ENCODE data around the gene ATF6. TPM values are rescaled to one million over a fixed set of nuclear protein-coding genes. Genes with fewer than 3 reads are reported as not detected.

The ATF6 gene
- total and polyA plus RNA-seq, 5 experiments from 2014 or later = 15.8 to 24.3 (median 17.6) TPM

DNA sequence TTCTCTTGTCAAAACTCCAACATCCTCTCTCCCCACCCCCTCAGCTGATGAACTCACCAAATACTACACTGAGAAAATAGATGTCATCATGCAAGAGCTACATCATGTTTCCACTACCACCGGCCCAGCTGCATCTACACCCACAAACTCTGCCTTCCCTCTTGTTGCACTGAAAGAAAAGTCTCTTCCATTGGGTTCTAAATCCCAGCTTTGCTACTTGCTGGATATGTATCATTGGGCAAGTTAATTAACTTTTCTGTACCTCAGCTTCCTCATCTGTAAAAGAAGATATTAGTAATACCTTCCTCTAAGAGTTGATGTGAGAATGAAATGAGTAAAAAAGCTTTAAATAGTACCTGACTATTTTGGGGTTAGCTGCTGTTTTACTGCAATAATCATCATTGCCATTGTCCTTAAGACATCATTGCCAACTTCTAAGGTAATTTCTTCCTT lies 149.0 kb downstream of the ATF6 start:
- no peaks in the 10 kb centered on the region for H3K27me3 Mint-ChIP-seq
- DNase-seq (no peak), ATAC-seq (no peak)
- H3K36me3 Mint-ChIP-seq = peaks cover 0 to 12% (median 10%) of the 10 kb centered on the region in 3 donors
- no peaks in the 10 kb centered on the region for H3K9me3 Mint-ChIP-seq
- POLR2A ChIA-PET = no interaction called here
- H3K27ac Mint-ChIP-seq = no peak overlapping the region
- no peak overlapping the region for H3K4me3 Mint-ChIP-seq
- H3K4me1 Mint-ChIP-seq = peaks cover 3 to 30% (median 21%) of the 10 kb centered on the region in 4 donors

DNA sequence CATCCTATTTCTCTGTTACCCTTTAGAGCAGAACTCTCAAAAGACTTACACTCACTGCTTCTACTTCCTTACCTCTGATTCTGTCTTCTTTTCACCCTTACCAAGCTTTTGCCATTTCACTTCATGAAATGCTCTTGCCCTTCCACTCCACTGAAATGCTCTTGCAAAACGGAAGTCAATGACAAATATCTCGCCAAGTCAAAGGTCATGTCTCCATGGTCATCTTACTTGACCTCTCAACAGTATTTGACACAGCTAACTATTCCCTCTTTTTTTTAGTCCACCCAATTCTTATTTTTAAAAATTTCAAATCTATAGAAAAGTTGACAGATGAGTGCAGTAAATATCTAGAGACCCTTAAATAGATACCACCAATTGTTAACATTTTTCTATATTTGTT lies 149.9 kb downstream of the ATF6 start:
- no peak overlapping the region for H3K4me3 Mint-ChIP-seq
- DNase-seq (no peak), ATAC-seq (no peak)
- H3K27me3 Mint-ChIP-seq = no peaks in the 10 kb centered on the region
- peaks cover 3 to 13% (median 12%) of the 10 kb centered on the region in 3 donors for H3K36me3 Mint-ChIP-seq
- POLR2A ChIA-PET = no interaction called here
- no peaks in the 10 kb centered on the region for H3K9me3 Mint-ChIP-seq
- H3K4me1 Mint-ChIP-seq = peaks cover 4 to 27% (median 22%) of the 10 kb centered on the region in 4 donors
- no peak overlapping the region for H3K27ac Mint-ChIP-seq

DNA sequence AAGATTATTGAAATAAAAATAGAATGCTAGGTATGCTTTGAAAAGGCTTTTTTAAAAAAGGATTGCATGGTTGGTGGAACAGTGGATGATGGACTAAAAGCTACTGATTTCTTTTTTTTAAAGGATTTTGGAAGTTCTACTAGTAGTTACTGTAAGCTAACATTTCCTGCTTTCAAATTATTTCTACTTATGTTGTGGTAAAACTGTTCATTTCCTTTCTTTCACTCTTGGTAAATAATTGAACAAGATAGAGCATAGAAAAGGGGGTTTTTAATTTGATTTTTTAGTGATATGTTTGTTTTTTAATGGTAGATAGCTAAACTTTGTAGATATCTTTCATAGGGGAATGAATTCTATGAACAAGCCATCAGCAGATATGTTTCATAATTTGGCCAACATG lies 153.1 kb downstream of the ATF6 start:
- Mint-ChIP-seq H3K9me3 (peaks cover 0 to 4% (median 0%) of the 10 kb centered on the region in 9 donors), H3K27me3 (no peaks in the 10 kb centered on the region), H3K4me3 (peak overlapping the region; percentile 49 to 82 (median 72)), H3K36me3 (peaks cover 11 to 28% (median 17%) of the 10 kb centered on the region in 3 donors), H3K27ac (peak overlapping the region; percentile 85 to 98 (median 90)), H3K4me1 (peaks cover 17 to 46% (median 33%) of the 10 kb centered on the region in 4 donors)
- POLR2A ChIA-PET = interaction anchor here (0.9 to 1.5 kb wide), 5 partner anchors 10 to 34 kb away, joined by 3 to 6 read pairs (median 3); no protein-coding TSS in a partner anchor
- DNase-seq = peak in 3 of 10 donors; percentile 17 to 32 (median 22)
- ATAC-seq = peak; percentile 53 to 65

DNA sequence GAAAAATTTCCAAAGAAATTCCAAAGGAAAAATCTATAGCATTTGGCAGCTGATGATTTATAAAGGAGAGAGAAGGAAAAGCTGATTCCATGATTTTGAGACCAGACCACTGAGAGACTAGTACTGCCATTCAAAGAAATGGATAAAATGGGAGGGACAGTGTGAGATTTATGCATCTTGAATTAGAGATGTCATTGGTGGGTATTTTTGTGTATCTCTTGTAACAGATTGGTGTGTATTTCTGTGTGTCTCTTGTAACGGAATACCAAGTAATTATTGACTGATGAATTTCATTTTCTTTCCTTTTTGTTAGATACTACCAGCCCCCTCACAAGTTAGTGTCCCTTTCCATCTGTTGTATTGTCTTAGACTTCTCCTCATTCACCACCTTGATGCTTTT lies 155.4 kb downstream of the ATF6 start:
- Mint-ChIP-seq H3K9me3 (peaks cover 0 to 4% (median 0%) of the 10 kb centered on the region in 9 donors), H3K4me3 (no peak overlapping the region), H3K27ac (peak overlapping the region in 3 of 10 donors; percentile 33 to 68 (median 36)), H3K27me3 (no peaks in the 10 kb centered on the region), H3K4me1 (peaks cover 22 to 54% (median 36%) of the 10 kb centered on the region in 4 donors), H3K36me3 (peaks cover 15 to 34% (median 26%) of the 10 kb centered on the region in 3 donors)
- DNase-seq (no peak), ATAC-seq (no peak)
- POLR2A ChIA-PET = interaction anchor here (1.3 to 1.4 kb wide), 2 partner anchors 9 to 12 kb away, joined by 3 to 5 read pairs; no protein-coding TSS in a partner anchor

DNA sequence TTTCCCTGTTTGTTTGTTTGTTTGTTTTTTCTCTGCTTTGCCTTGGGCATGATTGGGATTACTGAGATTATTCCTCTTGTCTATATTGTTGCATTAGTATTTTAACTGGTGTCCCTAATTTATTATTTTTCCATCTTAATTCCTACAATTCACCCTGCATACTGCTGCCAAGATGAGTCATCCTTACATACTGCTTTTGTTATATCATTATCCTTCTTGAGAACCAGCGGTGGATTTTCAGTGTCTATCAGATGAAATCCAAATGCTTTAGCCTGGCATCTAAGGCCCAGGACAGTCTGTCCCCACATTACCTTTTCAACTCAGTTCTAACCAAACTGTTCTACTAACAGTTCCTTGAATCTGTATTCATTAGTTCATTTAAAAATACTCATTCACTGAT lies 155.9 kb downstream of the ATF6 start:
- H3K4me3 Mint-ChIP-seq = no peak overlapping the region
- H3K36me3 Mint-ChIP-seq = peaks cover 15 to 36% (median 26%) of the 10 kb centered on the region in 3 donors
- POLR2A ChIA-PET = interaction anchor here (1.4 to 1.7 kb wide), 2 partner anchors 12 to 32 kb away, joined by 3 read pairs; no protein-coding TSS in a partner anchor
- H3K27ac Mint-ChIP-seq = peak overlapping the region in 3 of 10 donors; percentile 33 to 68 (median 36)
- peaks cover 0 to 4% (median 0%) of the 10 kb centered on the region in 9 donors for H3K9me3 Mint-ChIP-seq
- no peak for DNase-seq
- H3K4me1 Mint-ChIP-seq = peaks cover 22 to 58% (median 37%) of the 10 kb centered on the region in 4 donors
- no peaks in the 10 kb centered on the region for H3K27me3 Mint-ChIP-seq
- no peak for ATAC-seq

DNA sequence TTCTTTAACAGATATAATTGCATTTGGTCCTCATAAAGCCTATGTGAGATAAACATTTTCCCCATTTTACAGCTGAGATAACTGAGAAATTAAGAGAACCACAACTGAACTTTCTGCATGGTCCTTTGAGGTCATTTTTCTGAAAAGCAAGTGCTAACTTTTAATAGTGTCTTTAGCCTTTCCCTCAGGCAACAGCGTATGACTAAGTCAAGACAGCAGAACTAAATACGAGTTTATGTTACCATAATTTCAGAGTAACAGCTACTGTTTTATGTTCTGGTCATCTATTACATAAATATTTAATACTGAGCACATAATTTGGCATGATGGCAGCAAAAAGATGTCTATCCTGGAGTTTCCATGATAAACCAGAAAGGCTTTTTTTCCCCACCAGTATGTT lies 161.9 kb downstream of the ATF6 start:
- POLR2A ChIA-PET = no interaction called here
- ATAC-seq (no peak), DNase-seq (no peak)
- Mint-ChIP-seq H3K36me3 (peaks cover 8 to 24% (median 12%) of the 10 kb centered on the region in 3 donors), H3K27ac (no peak overlapping the region), H3K4me1 (peaks cover 16 to 51% (median 32%) of the 10 kb centered on the region in 4 donors), H3K4me3 (no peak overlapping the region), H3K9me3 (peaks cover 0 to 4% (median 0%) of the 10 kb centered on the region in 9 donors), H3K27me3 (no peaks in the 10 kb centered on the region)

DNA sequence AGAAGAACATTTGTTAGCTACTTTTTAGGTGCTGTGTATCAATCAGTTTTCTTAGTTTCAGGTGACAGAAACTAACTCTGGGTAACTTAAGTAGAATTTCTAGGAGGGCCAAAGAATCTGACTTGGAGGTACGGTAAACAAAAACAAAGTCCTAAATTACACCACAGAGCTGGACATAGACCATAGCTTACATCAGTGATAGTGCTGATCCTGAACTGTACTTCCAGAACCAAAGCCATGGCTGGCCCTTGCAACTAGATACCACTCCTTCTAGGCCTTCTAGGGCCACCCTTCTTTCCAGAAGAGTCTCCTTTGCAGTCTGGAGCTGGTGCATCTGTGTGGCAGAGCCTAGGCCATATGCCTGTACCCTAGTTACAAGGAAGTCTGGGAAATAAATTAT lies 163.0 kb downstream of the ATF6 start:
- H3K27me3 Mint-ChIP-seq = no peaks in the 10 kb centered on the region
- ATAC-seq (no peak), DNase-seq (no peak)
- POLR2A ChIA-PET = interaction anchor here (0.6 kb wide), 1 partner anchor 1474 kb away, joined by 3 read pairs; no protein-coding TSS in a partner anchor
- peaks cover 0 to 4% (median 0%) of the 10 kb centered on the region in 9 donors for H3K9me3 Mint-ChIP-seq
- peak overlapping the region in 4 of 10 donors; percentile 6 to 58 (median 48) for H3K27ac Mint-ChIP-seq
- H3K4me3 Mint-ChIP-seq = no peak overlapping the region
- peaks cover 20 to 54% (median 40%) of the 10 kb centered on the region in 4 donors for H3K4me1 Mint-ChIP-seq
- peaks cover 4 to 19% (median 12%) of the 10 kb centered on the region in 3 donors for H3K36me3 Mint-ChIP-seq

DNA sequence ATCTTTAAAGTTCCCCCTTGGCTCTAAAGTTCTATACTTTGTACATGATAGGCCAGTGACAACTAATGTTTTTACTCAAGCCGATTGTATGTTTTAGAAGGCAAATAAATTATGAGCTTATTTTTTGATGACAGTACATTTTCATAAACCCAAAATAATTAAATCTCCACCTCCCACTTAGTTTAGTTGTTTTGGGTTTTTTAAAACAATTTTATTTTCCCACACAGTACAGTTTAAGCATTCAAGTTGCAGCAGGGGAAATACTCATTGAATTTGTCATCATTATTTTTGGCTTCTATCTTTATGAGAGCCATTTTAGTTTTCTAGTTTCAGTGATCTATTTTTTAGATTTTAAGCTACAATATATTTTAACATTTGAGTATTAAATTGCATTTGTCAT lies 163.9 kb downstream of the ATF6 start:
- Mint-ChIP-seq H3K36me3 (peaks cover 4 to 17% (median 12%) of the 10 kb centered on the region in 3 donors), H3K9me3 (peaks cover 0 to 4% (median 0%) of the 10 kb centered on the region in 9 donors), H3K4me3 (no peak overlapping the region), H3K4me1 (peaks cover 26 to 63% (median 48%) of the 10 kb centered on the region in 4 donors), H3K27ac (peak overlapping the region in 4 of 10 donors; percentile 4 to 70 (median 48)), H3K27me3 (no peaks in the 10 kb centered on the region)
- DNase-seq (no peak), ATAC-seq (no peak)
- POLR2A ChIA-PET = no interaction called here

DNA sequence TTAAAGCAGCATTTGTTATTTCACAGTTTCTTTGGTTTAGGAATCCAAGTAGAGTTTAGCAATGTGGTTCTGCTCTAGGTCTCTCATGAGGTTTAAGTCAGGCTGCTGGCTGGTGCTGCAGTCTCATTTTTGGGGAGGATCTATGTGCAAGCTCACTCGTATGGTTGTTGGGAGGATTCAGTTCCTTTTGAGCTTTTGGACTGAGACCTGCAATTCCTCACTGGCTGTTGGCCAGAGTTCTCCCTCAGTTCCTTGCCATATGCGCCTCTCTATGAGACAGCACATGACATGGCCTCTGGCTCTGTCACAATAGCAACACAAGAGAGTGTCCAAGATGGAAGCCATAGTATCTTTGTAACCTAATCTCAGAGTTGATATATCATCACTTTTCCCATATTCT lies 166.5 kb downstream of the ATF6 start:
- DNase-seq = no peak
- POLR2A ChIA-PET = interaction anchor here (1.3 kb wide), 1 partner anchor 9 kb away, joined by 4 read pairs; no protein-coding TSS in a partner anchor
- peaks cover 3 to 14% (median 4%) of the 10 kb centered on the region in 3 donors for H3K36me3 Mint-ChIP-seq
- no peak for ATAC-seq
- H3K4me3 Mint-ChIP-seq = peak overlapping the region in 4 of 10 donors; percentile 30 to 59 (median 47)
- H3K9me3 Mint-ChIP-seq = peaks cover 0 to 4% (median 0%) of the 10 kb centered on the region in 9 donors
- H3K4me1 Mint-ChIP-seq = peaks cover 27 to 70% (median 51%) of the 10 kb centered on the region in 4 donors
- peak overlapping the region; percentile 11 to 97 (median 84) for H3K27ac Mint-ChIP-seq
- H3K27me3 Mint-ChIP-seq = no peaks in the 10 kb centered on the region

DNA sequence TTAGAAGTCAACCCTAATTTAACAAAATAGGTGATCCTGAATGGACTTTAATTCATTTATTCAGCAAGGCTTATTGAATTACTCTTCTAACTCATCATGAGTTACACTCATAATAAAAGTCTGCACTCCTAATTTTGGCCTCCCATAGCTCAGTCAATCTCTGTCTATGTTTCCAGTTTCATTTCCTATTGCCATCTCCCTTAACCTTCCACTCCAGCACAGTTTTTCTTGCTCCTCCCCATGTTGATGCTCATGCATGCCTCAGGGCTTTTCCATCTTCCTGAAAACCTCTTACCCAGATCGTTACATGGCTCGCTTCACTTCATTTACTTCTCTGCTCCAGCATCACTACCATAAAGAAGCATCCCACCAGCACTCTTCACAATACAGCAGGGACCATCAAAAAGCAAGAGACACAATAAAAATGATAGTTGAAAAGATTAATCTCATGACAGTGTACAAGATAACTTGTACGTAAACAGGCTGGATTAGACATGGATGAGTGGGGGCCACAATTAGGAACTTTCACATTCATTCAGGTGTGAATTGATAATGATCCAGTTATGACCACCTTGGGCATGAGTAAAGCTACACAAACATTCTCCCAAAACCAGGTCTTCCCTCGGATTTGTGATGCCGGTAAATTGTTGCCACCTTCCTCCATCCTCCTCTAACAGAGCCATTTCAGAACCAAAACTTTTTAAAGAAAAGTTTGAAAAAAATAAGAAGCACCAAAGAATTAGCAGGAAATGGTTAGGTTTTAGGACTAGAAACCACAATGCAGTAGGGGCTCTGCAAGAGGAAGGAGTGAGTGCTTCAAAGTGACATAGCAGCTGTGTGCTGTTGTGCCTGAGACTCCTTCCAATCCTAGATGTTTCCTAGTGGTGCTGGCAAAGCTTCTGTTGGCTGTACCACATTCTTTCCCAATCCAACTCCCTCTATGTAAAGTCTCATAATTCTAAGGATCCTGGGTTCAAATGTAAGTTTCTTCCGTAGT lies 167.8 kb downstream of the ATF6 start:
- Mint-ChIP-seq H3K9me3 (peaks cover 0 to 4% (median 0%) of the 10 kb centered on the region in 9 donors), H3K27ac (peak overlapping the region; percentile 11 to 97 (median 86)), H3K27me3 (no peaks in the 10 kb centered on the region), H3K4me3 (peak overlapping the region; percentile 37 to 82 (median 62)), H3K4me1 (peaks cover 25 to 64% (median 48%) of the 10 kb centered on the region in 4 donors), H3K36me3 (peaks cover 3 to 14% (median 4%) of the 10 kb centered on the region in 3 donors)
- ATAC-seq (peak; percentile 94 to 96), DNase-seq (peak in 7 of 10 donors; percentile 2 to 73 (median 19))
- POLR2A ChIA-PET = interaction anchor here (0.8 to 2.0 kb wide), 6 partner anchors 10 to 25 kb away, joined by 3 to 7 read pairs (median 4); no protein-coding TSS in a partner anchor

DNA sequence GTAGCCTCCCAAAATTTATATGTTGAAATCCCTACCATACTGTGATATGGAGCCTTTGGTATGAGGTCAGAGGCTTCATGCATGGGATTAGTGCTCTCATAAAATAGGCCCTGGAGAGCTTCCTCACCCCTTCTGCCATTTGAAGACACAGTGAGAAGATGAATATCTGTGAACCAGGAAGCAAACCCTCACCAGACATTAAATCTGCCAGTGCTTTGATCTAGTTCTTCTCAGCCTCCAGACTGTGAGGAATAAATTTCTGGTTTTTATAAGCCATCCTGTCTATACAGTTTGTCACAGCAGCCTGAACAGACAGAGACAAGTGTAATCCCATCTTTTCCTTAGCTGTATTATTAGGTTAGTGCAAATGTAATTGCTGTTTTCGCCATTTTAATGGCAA lies 169.1 kb downstream of the ATF6 start:
- peaks cover 0 to 4% (median 3%) of the 10 kb centered on the region in 3 donors for H3K36me3 Mint-ChIP-seq
- H3K4me1 Mint-ChIP-seq = peaks cover 22 to 51% (median 40%) of the 10 kb centered on the region in 4 donors
- ATAC-seq (peak; percentile 49 to 50), DNase-seq (peak in 2 of 10 donors; percentile 16 to 23)
- peak overlapping the region in 9 of 10 donors; percentile 73 to 97 (median 87) for H3K27ac Mint-ChIP-seq
- H3K9me3 Mint-ChIP-seq = no peaks in the 10 kb centered on the region
- POLR2A ChIA-PET = interaction anchor here (1.4 to 2.0 kb wide), 2 partner anchors 11 to 16 kb away, joined by 6 to 7 read pairs; no protein-coding TSS in a partner anchor
- H3K4me3 Mint-ChIP-seq = peak overlapping the region in 9 of 10 donors; percentile 9 to 82 (median 59)
- H3K27me3 Mint-ChIP-seq = no peaks in the 10 kb centered on the region

DNA sequence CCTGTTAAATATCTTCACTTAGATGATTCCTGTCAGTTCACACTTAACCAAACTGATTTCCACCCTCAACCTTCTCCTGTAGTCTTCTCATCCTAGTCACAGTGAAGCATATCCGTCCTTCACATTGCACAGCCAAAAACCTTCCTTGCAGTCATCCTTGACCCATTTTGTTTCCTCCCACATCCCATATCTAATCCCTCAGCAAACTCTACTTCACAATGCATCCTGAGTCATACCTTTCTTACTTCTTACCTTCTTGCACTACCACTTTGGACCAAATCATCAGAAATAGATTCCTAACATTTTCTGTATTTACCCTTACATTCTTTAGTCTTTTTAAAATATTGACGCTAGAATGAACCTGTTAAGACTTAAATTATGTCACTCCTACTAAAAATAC lies 170.7 kb downstream of the ATF6 start:
- ATAC-seq = no peak
- H3K4me1 Mint-ChIP-seq = peaks cover 22 to 49% (median 42%) of the 10 kb centered on the region in 4 donors
- peak overlapping the region in 4 of 10 donors; percentile 11 to 20 (median 18) for H3K4me3 Mint-ChIP-seq
- POLR2A ChIA-PET = no interaction called here
- no peaks in the 10 kb centered on the region for H3K27me3 Mint-ChIP-seq
- no peak for DNase-seq
- H3K27ac Mint-ChIP-seq = peak overlapping the region; percentile 26 to 84 (median 48)
- H3K36me3 Mint-ChIP-seq = peaks cover 5 to 13% (median 7%) of the 10 kb centered on the region in 3 donors
- no peaks in the 10 kb centered on the region for H3K9me3 Mint-ChIP-seq

Measured in naive thymus-derived CD8-positive, alpha-beta T cell (primary cell).